ENCODE measurements around the gene SCAF1.
A peak's percentile ranks its signal among the peaks of the same experiment; 100 is the strongest.

The SCAF1 gene

DNA sequence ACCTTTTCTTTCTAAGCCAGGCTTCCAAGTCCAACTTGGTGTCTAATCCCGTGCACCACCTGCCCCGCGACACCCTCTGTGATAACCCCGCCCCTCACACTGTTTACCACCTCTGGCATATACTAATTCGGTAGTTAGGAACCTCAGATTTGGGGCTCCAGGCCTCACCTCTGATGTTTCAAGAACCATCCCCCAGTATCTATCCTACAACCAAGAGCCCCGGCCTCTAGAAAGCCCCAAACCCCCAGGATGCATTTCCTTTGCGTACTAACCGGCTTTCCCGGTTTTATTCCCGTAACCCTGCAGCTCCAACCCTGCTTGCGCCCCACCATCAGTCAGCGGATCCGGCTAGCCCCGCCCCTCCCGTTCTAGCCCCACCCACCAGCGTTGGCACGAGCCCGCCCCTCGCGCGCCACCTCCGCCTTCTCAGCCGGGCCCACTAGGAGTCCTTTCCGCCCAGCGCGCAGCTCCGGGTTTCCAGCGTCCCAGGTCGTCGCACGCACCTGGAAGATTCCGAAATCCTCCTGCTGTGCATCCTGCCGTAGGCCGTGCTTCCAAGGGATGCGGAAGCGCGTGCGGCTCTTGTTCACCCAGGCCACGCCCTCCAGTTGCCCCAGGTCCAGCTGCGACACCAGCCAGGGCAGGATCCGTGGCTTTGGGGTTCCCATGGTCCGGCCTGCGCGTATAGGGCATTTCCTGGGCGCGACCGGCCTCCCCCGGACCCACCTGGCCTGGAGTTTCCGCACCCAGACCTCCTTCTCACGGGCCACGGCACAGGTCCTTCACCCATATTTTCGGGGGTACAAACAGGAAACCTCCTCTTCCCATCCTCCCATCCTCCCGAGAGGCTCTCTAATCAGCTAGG is 22.4 kb downstream of the SCAF1 start:
- peak; percentile 84 for DNase-seq (ENCODE audit: extremely low read depth, insufficient read length)
- peaks cover 34% of the 10 kb centered on the region for H3K36me3 ChIP-seq (ENCODE audit: control insufficient read depth, insufficient read depth, low read length)
- no peaks in the 10 kb centered on the region for H3K27me3 ChIP-seq (replicated peaks; ENCODE audit: control insufficient read depth, insufficient read depth, low read length)
- TF ChIP-seq, protein P1, sequence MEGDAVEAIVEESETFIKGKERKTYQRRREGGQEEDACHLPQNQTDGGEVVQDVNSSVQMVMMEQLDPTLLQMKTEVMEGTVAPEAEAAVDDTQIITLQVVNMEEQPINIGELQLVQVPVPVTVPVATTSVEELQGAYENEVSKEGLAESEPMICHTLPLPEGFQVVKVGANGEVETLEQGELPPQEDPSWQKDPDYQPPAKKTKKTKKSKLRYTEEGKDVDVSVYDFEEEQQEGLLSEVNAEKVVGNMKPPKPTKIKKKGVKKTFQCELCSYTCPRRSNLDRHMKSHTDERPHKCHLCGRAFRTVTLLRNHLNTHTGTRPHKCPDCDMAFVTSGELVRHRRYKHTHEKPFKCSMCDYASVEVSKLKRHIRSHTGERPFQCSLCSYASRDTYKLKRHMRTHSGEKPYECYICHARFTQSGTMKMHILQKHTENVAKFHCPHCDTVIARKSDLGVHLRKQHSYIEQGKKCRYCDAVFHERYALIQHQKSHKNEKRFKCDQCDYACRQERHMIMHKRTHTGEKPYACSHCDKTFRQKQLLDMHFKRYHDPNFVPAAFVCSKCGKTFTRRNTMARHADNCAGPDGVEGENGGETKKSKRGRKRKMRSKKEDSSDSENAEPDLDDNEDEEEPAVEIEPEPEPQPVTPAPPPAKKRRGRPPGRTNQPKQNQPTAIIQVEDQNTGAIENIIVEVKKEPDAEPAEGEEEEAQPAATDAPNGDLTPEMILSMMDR (IDR thresholded peaks at IDR 0.05; ENCODE audit: insufficient read depth, low read length, poor library complexity, severe bottlenecking), result peak; percentile 5
- peak overlapping the region; percentile 72 for H3K4me3 ChIP-seq (replicated peaks; ENCODE audit: low read depth, low read length)

DNA sequence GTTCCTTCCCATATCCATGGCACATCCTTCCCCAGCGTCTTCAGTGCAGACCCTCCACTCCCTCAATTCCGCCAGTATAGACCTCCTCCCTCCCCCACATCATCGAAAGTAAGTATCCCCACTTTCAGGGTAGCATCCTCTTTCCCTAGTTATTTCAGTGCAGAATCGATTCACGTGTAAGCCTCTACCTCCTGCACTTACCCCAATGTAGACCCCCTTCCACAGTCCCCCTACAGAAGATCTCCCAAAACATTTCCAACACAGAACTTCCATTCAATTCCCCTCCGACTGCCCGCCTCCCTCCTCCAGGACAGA is 23.0 kb downstream of the SCAF1 start:
- TF ChIP-seq, protein P1 (IDR thresholded peaks at IDR 0.05; ENCODE audit: insufficient read depth, low read length, poor library complexity, severe bottlenecking), result no peak
- peak overlapping the region; percentile 72 for H3K4me3 ChIP-seq (replicated peaks; ENCODE audit: low read depth, low read length)
- H3K36me3 ChIP-seq (ENCODE audit: control insufficient read depth, insufficient read depth, low read length), result peaks cover 32% of the 10 kb centered on the region
- H3K27me3 ChIP-seq (replicated peaks; ENCODE audit: control insufficient read depth, insufficient read depth, low read length), result no peaks in the 10 kb centered on the region
- no peak for DNase-seq (ENCODE audit: extremely low read depth, insufficient read length)

DNA sequence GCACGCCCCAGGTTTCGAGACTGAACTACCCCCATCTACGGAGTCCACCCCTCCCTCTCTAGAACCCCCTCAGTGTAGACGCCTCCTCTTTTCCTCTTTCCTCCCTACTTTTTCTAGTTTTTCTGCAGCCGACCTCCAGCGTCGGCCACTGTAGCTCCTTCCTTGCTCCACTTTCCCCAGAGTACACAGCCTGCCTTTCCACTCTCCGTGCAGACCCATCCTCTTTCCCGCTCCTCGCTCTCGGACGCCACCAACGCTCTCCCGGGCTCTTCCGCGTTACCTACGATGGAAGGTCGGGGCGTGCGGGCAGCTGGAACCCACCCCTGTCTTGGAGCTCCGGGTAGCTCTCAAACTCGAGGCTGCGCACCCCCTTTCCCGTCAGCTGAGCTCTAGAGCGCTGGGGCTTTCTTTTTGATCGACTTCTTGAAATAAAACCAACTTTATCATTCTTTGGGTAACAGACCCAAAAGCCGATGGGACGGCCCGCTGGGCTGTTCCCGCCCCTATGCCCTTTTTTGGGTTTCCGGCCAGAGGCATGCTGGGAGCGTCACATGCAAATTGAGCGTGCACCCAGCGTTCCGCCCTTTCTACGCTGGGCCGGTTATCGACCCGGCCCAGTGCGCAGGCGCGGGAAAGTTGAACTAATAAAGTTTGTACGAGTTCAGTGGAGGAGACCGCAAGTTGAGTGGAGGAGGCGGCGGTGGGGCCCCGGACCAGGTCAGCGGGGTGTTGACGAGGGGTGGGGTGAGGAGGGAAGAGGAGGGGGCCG is 23.5 kb downstream of the SCAF1 start, which contains the start of the genes BCL2L12 and IRF3:
Gene BCL2L12 (plus strand): TSS at position 583 of the 769 bp plus-strand sequence. CDS start 760 bp downstream, outside the sequence.
Gene IRF3 (minus strand): TSS at position 507 of the 769 bp plus-strand sequence. CDS start 1,019 bp downstream, outside the sequence.
- Histone ChIP-seq H3K4me3 (replicated peaks; ENCODE audit: low read depth, low read length) (peak within 1 kb of the TSS; percentile 72), H3K27me3 (replicated peaks; ENCODE audit: control insufficient read depth, insufficient read depth, low read length) (no peaks in the 10 kb centered on the region), H3K36me3 (ENCODE audit: control insufficient read depth, insufficient read depth, low read length) (peaks cover 27% of the 10 kb centered on the region)
- TF ChIP-seq, protein P1 (IDR thresholded peaks at IDR 0.05; ENCODE audit: insufficient read depth, low read length, poor library complexity, severe bottlenecking), result no peak
- DNase-seq (ENCODE audit: extremely low read depth, insufficient read length), result peak; percentile 95

DNA sequence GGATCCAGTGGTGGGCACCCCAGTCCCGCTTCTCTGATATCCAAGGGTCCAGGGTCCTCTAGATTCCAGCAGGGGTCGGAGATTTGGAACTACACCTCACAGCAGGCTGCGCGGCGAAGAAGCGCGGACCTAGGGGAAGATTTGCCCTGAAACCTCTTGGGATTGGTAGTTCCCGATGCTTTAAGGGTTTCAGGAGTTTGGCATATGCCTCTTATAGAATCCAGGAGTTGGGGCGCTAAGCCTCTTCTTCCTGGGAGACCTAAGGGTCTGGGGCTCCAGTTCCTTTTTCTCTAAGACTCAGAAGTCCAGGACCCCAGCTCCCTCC is 24.1 kb downstream of the SCAF1 start:
- Histone ChIP-seq H3K4me3 (replicated peaks; ENCODE audit: low read depth, low read length) (peak overlapping the region; percentile 72), H3K27me3 (replicated peaks; ENCODE audit: control insufficient read depth, insufficient read depth, low read length) (no peaks in the 10 kb centered on the region), H3K36me3 (ENCODE audit: control insufficient read depth, insufficient read depth, low read length) (peaks cover 24% of the 10 kb centered on the region)
- DNase-seq (ENCODE audit: extremely low read depth, insufficient read length), result no peak
- TF ChIP-seq, protein P1 (IDR thresholded peaks at IDR 0.05; ENCODE audit: insufficient read depth, low read length, poor library complexity, severe bottlenecking), result no peak

DNA sequence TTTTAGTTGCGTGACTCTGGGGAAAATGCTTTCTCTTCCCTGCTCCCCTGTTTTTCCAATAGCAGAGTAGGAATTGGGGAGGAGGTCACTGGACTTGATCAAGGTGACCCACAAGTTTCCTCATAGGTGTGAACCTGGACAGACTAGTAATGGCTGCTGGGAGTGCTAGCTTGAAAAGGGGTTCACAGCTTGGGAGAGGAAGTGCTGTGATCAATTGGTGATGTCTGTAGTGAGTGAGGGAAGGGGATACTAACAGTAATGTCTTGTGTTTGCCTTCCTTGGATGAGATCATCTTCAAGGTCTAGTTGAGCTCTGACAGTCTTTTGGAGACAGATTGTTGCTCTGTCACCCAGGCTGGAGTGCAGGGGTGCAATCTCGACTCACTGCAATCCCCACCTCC is 25.5 kb downstream of the SCAF1 start:
- peaks cover 11% of the 10 kb centered on the region for H3K36me3 ChIP-seq (ENCODE audit: control insufficient read depth, insufficient read depth, low read length)
- TF ChIP-seq, protein P1 (IDR thresholded peaks at IDR 0.05; ENCODE audit: insufficient read depth, low read length, poor library complexity, severe bottlenecking), result no peak
- no peak for DNase-seq (ENCODE audit: extremely low read depth, insufficient read length)
- no peaks in the 10 kb centered on the region for H3K27me3 ChIP-seq (replicated peaks; ENCODE audit: control insufficient read depth, insufficient read depth, low read length)
- no peak overlapping the region for H3K4me3 ChIP-seq (replicated peaks; ENCODE audit: low read depth, low read length)

Measured in GM06990 (cell line).